A204.1 (cell line): ENCODE measurements around the gene LIMA1.

Experiments
- FAIRE-seq: peaks from 2 replicates; lab custom pipeline; 2012; peaks lifted over from hg19 to GRCh38; lab: Jason Lieb, UNC

LIMA1 gene

DNA sequence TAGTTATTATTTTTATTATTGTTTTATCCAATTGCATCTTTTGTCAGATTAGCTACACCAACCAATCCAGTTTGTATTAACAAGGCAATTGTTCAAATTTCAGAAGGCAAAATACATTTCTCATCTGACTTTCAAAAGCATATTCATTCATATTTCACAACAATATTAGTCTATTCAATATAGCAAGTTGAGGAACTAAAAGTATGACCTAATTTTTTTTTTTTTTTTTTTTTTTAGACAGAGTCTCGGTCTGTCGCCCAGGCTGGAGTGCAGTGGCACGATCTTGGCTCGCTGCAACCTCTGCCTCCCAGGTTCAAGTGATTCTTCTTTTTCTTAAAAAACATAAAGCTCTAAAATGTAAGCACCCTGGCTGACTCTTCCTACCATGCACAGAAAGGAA lies 154.0 kb downstream of the LIMA1 start:
- no peak for FAIRE-seq

GRCh38 chr12:50127546-50127945 lies 155.8 kb downstream of the LIMA1 start:
- FAIRE-seq, result no peak
